ENCODE measurements around the gene RNU7-1. TPM values are rescaled to one million over a fixed set of nuclear protein-coding genes. Genes with fewer than 3 reads are reported as not detected.

Gene RNU7-1
- total and polyA plus RNA-seq, 9 of the 15 experiments (the other 6 are each of a cell fraction or from before 2014, with no cell fraction given), result not detected

- TF ChIP-seq ZBTB40 (IDR thresholded peaks at IDR 0.05) (peak; percentile 74), ZBTB40 (CRISPR knock-in tag; IDR thresholded peaks at IDR 0.05) (no peak), PBX2 (CRISPR knock-in tag; IDR thresholded peaks at IDR 0.05; ENCODE audit: low read depth) (no peak), PBX2 (tag; conservative IDR thresholded peaks at IDR 0.05; ENCODE audit: low read depth) (no peak), PML (IDR thresholded peaks at IDR 0.05; ENCODE audit: low read length) (peak; percentile 42; the same call in 1 of the 2 replicates), BMI1 (IDR thresholded peaks at IDR 0.05; ENCODE audit: low read length) (no peak), DIDO1 (tag; IDR thresholded peaks at IDR 0.05; ENCODE audit: low read depth) (no peak), TARDBP (IDR thresholded peaks at IDR 0.05) (peak; percentile 49; the same call in 1 of the 2 replicates), SMARCA5 (IDR thresholded peaks at IDR 0.05) (no peak), MAFK (IDR thresholded peaks at IDR 0.05; ENCODE audit: low read length) (no peak), ZNF77 (CRISPR knock-in tag; IDR thresholded peaks at IDR 0.05) (no peak), NFIX (CRISPR knock-in tag; IDR thresholded peaks at IDR 0.05; ENCODE audit: low read depth) (no peak), ZNF75A (CRISPR knock-in tag; IDR thresholded peaks at IDR 0.05) (no peak), BRF1 (IDR thresholded peaks at IDR 0.05; ENCODE audit: borderline replicate concordance, extremely low read depth, insufficient read length) (no peak), NONO (IDR thresholded peaks at IDR 0.05; ENCODE audit: low read depth in 2 of 2, low read length in 1 of 2) (no peak), MAFG (tag; conservative IDR thresholded peaks at IDR 0.05) (no peak), MCM5 (IDR thresholded peaks at IDR 0.05; ENCODE audit: low read depth) (no peak), DACH1 (IDR thresholded peaks at IDR 0.05; ENCODE audit: partially characterized antibody) (no peak), SMARCB1 (IDR thresholded peaks at IDR 0.05; ENCODE audit: insufficient read length, low read depth) (no peak)
These were observed 5.9 kb upstream of the RNU7-1 start (continued) for GRCh38 chr12:6937481-6938352.

All from K562 (cell line).